Measurements from ENCODE around the gene GPHN. TPM values are rescaled to one million over a fixed set of nuclear protein-coding genes. Genes with fewer than 3 reads are reported as not detected.

GPHN gene
- total and polyA plus RNA-seq, 2 of the 8 experiments (the other 6 are each of a cell fraction or from before 2014, with no cell fraction given): 6.0 to 16.0 TPM

DNA sequence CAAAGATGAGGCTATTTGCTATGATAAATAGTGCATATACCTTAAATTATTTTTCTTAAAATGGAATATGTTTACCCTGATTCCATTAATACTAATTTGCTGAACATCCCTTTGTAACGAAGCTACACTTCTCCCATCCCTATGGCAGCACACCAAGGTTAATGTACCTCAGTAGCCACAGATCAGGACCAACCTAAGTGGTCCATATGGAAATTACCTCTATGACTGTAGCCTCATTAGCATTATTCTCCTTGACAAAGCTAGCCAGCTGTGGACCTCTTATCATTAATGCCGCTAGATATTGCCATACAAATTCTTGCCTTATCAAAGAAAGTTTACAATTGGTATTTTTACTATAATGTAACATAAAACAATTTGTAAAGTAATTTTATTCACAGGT, 604.4 kb downstream of the GPHN start:
- no peak overlapping the region for H4K8ac ChIP-seq (ENCODE audit: extremely low read depth, insufficient read depth, low read length)
- H3K4me2 ChIP-seq (ENCODE audit: insufficient read depth in 1 of 2, low read depth in 2 of 2, low read length in 2 of 2): no peak overlapping the region
- H3K36me3 ChIP-seq (ENCODE audit: control insufficient read depth in 2 of 4, insufficient read depth in 4 of 4, low read length in 3 of 4): no peaks in the 10 kb centered on the region
- CTCF ChIA-PET (ENCODE audit: partially characterized antibody): interaction anchor here (0.7 kb wide), 1 partner anchor 915 kb away, joined by 3 read pairs; no protein-coding TSS in a partner anchor
- 71% methylated on average over 2 of the region's 2 CpGs; no CpG with 5 or more reads in 1 of the 2 experiments for WGBS, 2 experiments (ENCODE audit: extremely low coverage in 1 of 2, insufficient coverage in 1 of 2, insufficient read length in 1 of 2, insufficient replicate concordance in 2 of 2, low coverage in 1 of 2, low lambda C conversion rate in 2 of 2, missing lambda C conversion rate in 1 of 2)
- no peak overlapping the region for H2BK12ac ChIP-seq (ENCODE audit: low read depth, low read length)
- no peak overlapping the region for H2BK20ac ChIP-seq (ENCODE audit: low read length)
- H3K18ac ChIP-seq (ENCODE audit: extremely low read depth, low read length): no peak overlapping the region
- no peaks in the 10 kb centered on the region for H3K9me3 ChIP-seq (ENCODE audit: insufficient read depth in 2 of 2, low read depth in 1 of 2, low read length in 1 of 2)
- H2AK5ac ChIP-seq (ENCODE audit: low read depth, low read length): no peak overlapping the region
- no peak overlapping the region for H2BK5ac ChIP-seq (ENCODE audit: low read depth, low read length)
- no peaks in the 10 kb centered on the region for H4K20me1 ChIP-seq (replicated peaks in 1 of 2; ENCODE audit: control insufficient read depth in 1 of 2, insufficient read depth in 2 of 2, low read length in 2 of 2)
- no peak overlapping the region for H4K5ac ChIP-seq (ENCODE audit: insufficient read length, low read depth, low read length)
- H3K4ac ChIP-seq (replicated peaks; ENCODE audit: insufficient read length, low read depth, low read length): no peak overlapping the region
- no peaks in the 10 kb centered on the region for H3K4me1 ChIP-seq (replicated peaks in 1 of 4; ENCODE audit: control insufficient read depth in 3 of 4, insufficient read depth in 4 of 4, low read length in 3 of 4)
- H2AFZ ChIP-seq (ENCODE audit: low read length): no peak overlapping the region
- H3K79me2 ChIP-seq (ENCODE audit: control insufficient read depth in 1 of 2, insufficient read depth in 2 of 2, low read length in 2 of 2): no peaks in the 10 kb centered on the region
- DNase-seq (ENCODE audit: low read depth in 1 of 2, low spot score in 2 of 2): no peak
- H3K9ac ChIP-seq (replicated peaks in 1 of 4; ENCODE audit: extremely low read depth in 1 of 4, low read depth in 3 of 4, low read length in 3 of 4): no peak overlapping the region
- no peak overlapping the region for H2BK15ac ChIP-seq (ENCODE audit: low read length)
- H3K27me3 ChIP-seq (replicated peaks in 1 of 4; ENCODE audit: control insufficient read depth in 3 of 4, extremely low read depth in 1 of 4, insufficient read depth in 3 of 4, low read length in 3 of 4): no peaks in the 10 kb centered on the region
- no peak overlapping the region for H4K91ac ChIP-seq (replicated peaks; ENCODE audit: insufficient read length, low read length)
- no peak overlapping the region for H2BK120ac ChIP-seq (replicated peaks; ENCODE audit: low read depth, low read length)
- H3K79me1 ChIP-seq (ENCODE audit: low read depth, low read length): no peaks in the 10 kb centered on the region
- H3K14ac ChIP-seq (ENCODE audit: insufficient read length): no peak overlapping the region
- no peak overlapping the region for H3K23ac ChIP-seq (ENCODE audit: insufficient read length)
- no peak overlapping the region for H3K4me3 ChIP-seq (ENCODE audit: extremely low read depth in 1 of 4, insufficient read depth in 2 of 4, low read depth in 3 of 4, low read length in 4 of 4)
- no peak overlapping the region for H3K27ac ChIP-seq (ENCODE audit: low read depth, low read length)
- H3K23me2 ChIP-seq (ENCODE audit: low read depth, low read length): no peaks in the 10 kb centered on the region
- POLR2A ChIA-PET (ENCODE audit: partially characterized antibody): no interaction called here
- no peak overlapping the region for H3K56ac ChIP-seq (replicated peaks; ENCODE audit: insufficient read length, low read depth, low read length)
- FAIRE-seq: peak; percentile 50
- no peak for TF ChIP-seq GABPA (IDR thresholded peaks at IDR 0.05; ENCODE audit: borderline replicate concordance, insufficient read depth, low read length)
- TF ChIP-seq, protein P1, sequence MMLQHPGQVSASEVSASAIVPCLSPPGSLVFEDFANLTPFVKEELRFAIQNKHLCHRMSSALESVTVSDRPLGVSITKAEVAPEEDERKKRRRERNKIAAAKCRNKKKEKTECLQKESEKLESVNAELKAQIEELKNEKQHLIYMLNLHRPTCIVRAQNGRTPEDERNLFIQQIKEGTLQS (IDR thresholded peaks at IDR 0.05; ENCODE audit: insufficient read depth, low read depth, low read length): no peak
- no peak for TF ChIP-seq TEAD4 (IDR thresholded peaks at IDR 0.05; ENCODE audit: low read depth, low read length)
- no peak for TF ChIP-seq CTBP2 (IDR thresholded peaks at IDR 0.05; ENCODE audit: borderline replicate concordance, insufficient read depth, insufficient read length, low read length)
- TF ChIP-seq HDAC2 (IDR thresholded peaks at IDR 0.05; ENCODE audit: borderline replicate concordance in 1 of 2, low read depth in 2 of 2, low read length in 2 of 2): no peak
- TF ChIP-seq RXRA (IDR thresholded peaks at IDR 0.05; ENCODE audit: insufficient read depth, low read depth, low read length): no peak
- TF ChIP-seq NANOG (IDR thresholded peaks at IDR 0.05; ENCODE audit: insufficient read depth, low read depth, low read length, poor library complexity, severe bottlenecking): no peak
- TF ChIP-seq CEBPB (IDR thresholded peaks at IDR 0.05; ENCODE audit: low read depth, low read length): no peak
- no peak for TF ChIP-seq SRF (IDR thresholded peaks at IDR 0.05; ENCODE audit: low read depth, low read length)
- TF ChIP-seq, protein P2, sequence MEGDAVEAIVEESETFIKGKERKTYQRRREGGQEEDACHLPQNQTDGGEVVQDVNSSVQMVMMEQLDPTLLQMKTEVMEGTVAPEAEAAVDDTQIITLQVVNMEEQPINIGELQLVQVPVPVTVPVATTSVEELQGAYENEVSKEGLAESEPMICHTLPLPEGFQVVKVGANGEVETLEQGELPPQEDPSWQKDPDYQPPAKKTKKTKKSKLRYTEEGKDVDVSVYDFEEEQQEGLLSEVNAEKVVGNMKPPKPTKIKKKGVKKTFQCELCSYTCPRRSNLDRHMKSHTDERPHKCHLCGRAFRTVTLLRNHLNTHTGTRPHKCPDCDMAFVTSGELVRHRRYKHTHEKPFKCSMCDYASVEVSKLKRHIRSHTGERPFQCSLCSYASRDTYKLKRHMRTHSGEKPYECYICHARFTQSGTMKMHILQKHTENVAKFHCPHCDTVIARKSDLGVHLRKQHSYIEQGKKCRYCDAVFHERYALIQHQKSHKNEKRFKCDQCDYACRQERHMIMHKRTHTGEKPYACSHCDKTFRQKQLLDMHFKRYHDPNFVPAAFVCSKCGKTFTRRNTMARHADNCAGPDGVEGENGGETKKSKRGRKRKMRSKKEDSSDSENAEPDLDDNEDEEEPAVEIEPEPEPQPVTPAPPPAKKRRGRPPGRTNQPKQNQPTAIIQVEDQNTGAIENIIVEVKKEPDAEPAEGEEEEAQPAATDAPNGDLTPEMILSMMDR (IDR thresholded peaks at IDR 0.05; ENCODE audit: control extremely low read depth in 1 of 3, insufficient read depth in 1 of 3, low read depth in 1 of 3, low read length in 3 of 3): no peak
- TF ChIP-seq SP1 (IDR thresholded peaks at IDR 0.05; ENCODE audit: low read depth, low read length): no peak

Measured in H1 (cell line).